GM12878 (cell line): ENCODE data around the gene ATXN1. TPM values are rescaled to one million over a fixed set of nuclear protein-coding genes. Genes with fewer than 3 reads are reported as not detected.
A peak's percentile ranks its signal among the peaks of the same experiment; 100 is the strongest.

ENCODE experiments used
- ATAC-seq: fragments of 200-7000 bp; cut with Tn5 transposase; 3 replicates; pipeline ENCODE4 v1.9.1; 2020; ENCODE audit warnings: mild to moderate bottlenecking, moderate library complexity
- BruUV-seq: library from RNA; stranded (reverse); fragments of 400-500 nt; replicated peaks from 2 replicates; lab custom pipeline; 2021; lab: Mats Ljungman, UMichigan
- CTCF ChIA-PET: fragments of 300-600 bp; sonication (Branson Sonifier 250); formaldehyde crosslinking; extraction: SDS; loops from one replicate; lab custom pipeline; 2021; ENCODE audit warnings: inconsistent platforms; lab: Yijun Ruan, JAX
- POLR2A ChIA-PET: fragments of 350-600 bp; formaldehyde crosslinking; extraction: SDS; loops from one replicate; lab custom pipeline; 2021; ENCODE audit warnings: inconsistent platforms; lab: Charles Lee
- RAD21 ChIA-PET: fragments of 300-600 bp; sonication (Branson Sonifier 250); formaldehyde crosslinking; loops from one replicate; lab custom pipeline; 2023; ENCODE audit warnings: antibody characterized with exemption; ENCODE audit not compliant: unreplicated experiment; lab: Charles Lee
- SMC1A ChIA-PET: fragments of 300-600 bp; sonication (Branson Sonifier 250); formaldehyde crosslinking; loops from one replicate; lab custom pipeline; 2023; ENCODE audit not compliant: unreplicated experiment, uncharacterized antibody; lab: Charles Lee
- DNase-seq: peaks from one replicate; pipeline ENCODE4 v3.0.0-alpha.2; 2011; ENCODE audit warnings: low read depth, low spot score
- FAIRE-seq: peaks from 3 replicates; lab custom pipeline; 2011; peaks lifted over from hg19 to GRCh38; lab: Jason Lieb, UNC
- H2AFZ ChIP-seq: 2 replicates; pipeline ENCODE4 v1.6.0; 2011; ENCODE audit warnings: low read depth, low read length, control low read depth; ENCODE audit not compliant: control insufficient read depth
- H3K27ac ChIP-seq: 2 replicates; pipeline ENCODE4 v1.5.1; 2011; ENCODE audit warnings: control low read depth; ENCODE audit not compliant: control insufficient read depth, insufficient read depth
- H3K27me3 ChIP-seq, 2 experiments: replicated peaks in 1 of 2; 2 replicates each; pipeline versions ENCODE4 v1.6.0 to v1.6.1; 2011; ENCODE audit warnings: low read length in 1 of 2; ENCODE audit not compliant: control insufficient read depth in 2 of 2, insufficient read depth in 2 of 2
- H3K36me3 ChIP-seq, 2 experiments: 2 replicates each; pipeline ENCODE4 v1.5.1; 2011; ENCODE audit warnings: low read length in 1 of 2; ENCODE audit not compliant: control insufficient read depth in 2 of 2, insufficient read depth in 2 of 2
- H3K4me1 ChIP-seq: 2 replicates; pipeline ENCODE4 v1.6.1; 2011; ENCODE audit warnings: mild to moderate bottlenecking, low read length, moderate library complexity, mixed read lengths; ENCODE audit not compliant: control insufficient read depth, insufficient read depth
- H3K4me2 ChIP-seq: 2 replicates; pipeline ENCODE4 v1.6.0; 2011; ENCODE audit warnings: control low read depth; ENCODE audit not compliant: control insufficient read depth, insufficient read depth
- H3K4me3 ChIP-seq: fragments of 200-600 bp; sonication (generic); 2 replicates; pipeline ENCODE4 v1.5.1; 2016
- H3K79me2 ChIP-seq: 2 replicates; pipeline ENCODE4 v1.6.0; 2011; ENCODE audit warnings: low read length; ENCODE audit not compliant: control insufficient read depth, insufficient read depth
- H3K9ac ChIP-seq: 2 replicates; pipeline ENCODE4 v1.8.0; 2011; ENCODE audit warnings: low read length, control low read depth, mixed read lengths; ENCODE audit not compliant: control insufficient read depth, insufficient read depth
- H3K9me3 ChIP-seq: replicated peaks from 3 replicates; pipeline ENCODE4 v1.5.1; 2011; ENCODE audit warnings: mild to moderate bottlenecking, low read length; ENCODE audit not compliant: control insufficient read depth, insufficient read depth
- H4K20me1 ChIP-seq: 2 replicates; pipeline ENCODE4 v1.6.0; 2011; ENCODE audit not compliant: control insufficient read depth, insufficient read depth
- IKZF2 ChIP-seq, 2 experiments: fragments of 450-650 bp; IDR thresholded peaks; 2 replicates each; pipeline ENCODE4 v1.6.1; 2017; ENCODE audit warnings: mild to moderate bottlenecking in 2 of 2, moderate library complexity in 2 of 2
- KLF5 ChIP-seq: fragments of 450-650 bp; IDR thresholded peaks from 2 replicates; pipeline ENCODE4 v1.6.1; 2014; ENCODE audit warnings: mild to moderate bottlenecking; ENCODE audit not compliant: partially characterized antibody
- NR2C1 ChIP-seq: fragments of 450-650 bp; IDR thresholded peaks from 2 replicates; pipeline ENCODE4 v1.6.1; 2017; ENCODE audit warnings: antibody characterized with exemption, mild to moderate bottlenecking, moderate library complexity
- POLR2A ChIP-seq: IDR thresholded peaks from 2 replicates; pipeline ENCODE4 v1.6.1; 2011; ENCODE audit warnings: low read depth, mild to moderate bottlenecking, low read length
- RAD21 ChIP-seq: IDR thresholded peaks from 2 replicates; pipeline ENCODE4 v1.6.1; 2011; ENCODE audit warnings: mild to moderate bottlenecking, low read depth, low read length, moderate library complexity; ENCODE audit not compliant: insufficient read depth
- RCOR1 ChIP-seq: conservative IDR thresholded peaks from 2 replicates; pipeline ENCODE4 v1.6.1; 2012; ENCODE audit warnings: low read depth, low read length, improper control_type of control experiment
- SMARCA5 ChIP-seq: fragments of 450-650 bp; IDR thresholded peaks from 2 replicates; pipeline ENCODE4 v1.6.1; 2017; ENCODE audit warnings: mild to moderate bottlenecking
- SP1 ChIP-seq: IDR thresholded peaks from one replicate; pipeline ENCODE4 v1.6.1; 2011; ENCODE audit warnings: low read depth, low read length
- ZNF687 ChIP-seq: fragments of 450-650 bp; IDR thresholded peaks from 2 replicates; pipeline ENCODE4 v1.6.1; 2017; ENCODE audit warnings: mild to moderate bottlenecking, moderate library complexity
- WGBS: methylation state at CpG from one replicate; pipeline ENCODE4 v1.1.6; 2016; ENCODE audit warnings: low lambda C conversion rate; ENCODE audit not compliant: insufficient replicate concordance, insufficient coverage; ENCODE audit errors: missing lambda C conversion rate; 5-methylcytosine and 5-hydroxymethylcytosine counted together
- in situ Hi-C: fragments of 300-500 bp; cut with MboI; formaldehyde crosslinking; loops from 9 replicates; pipeline ENCODE4 v1.14.3; 2018; ENCODE audit warnings: mixed read lengths
- intact Hi-C: fragments of 100-400 bp; cut with micrococcal nuclease; formaldehyde crosslinking; loops from one replicate; pipeline ENCODE4 v1.14.2; 2022; ENCODE audit not compliant: unreplicated experiment
- polyA plus RNA-seq, 11 experiments: library from polyadenylated mRNA; depleted of rRNA in 4 of 11; unstranded in 6 of 11; stranded (reverse) in 5 of 11; fragments of >200 nt; fragmentation: Nextera tagmentation in 4 of 11; fragmentation: Illumina TruSeq in 1 of 11; extraction: Ambion mirVana in 4 of 11; extraction: Trizol in 1 of 11; gene quantifications; 1 replicate in 1 of 11; 2 replicates in 10 of 11; pipeline versions ENCODE4 v1.2.1 to v1.2.3, GENCODE V29; 2011 to 2016; ENCODE audit warnings: inconsistent platforms in 2 of 11, missing spikeins in 2 of 11, low read depth in 1 of 11
- total RNA-seq, 4 experiments: library from RNA; depleted of rRNA in 3 of 4; stranded (reverse); fragments of >200 nt in 3 of 4; fragmentation: Illumina TruSeq in 1 of 4; extraction: Trizol in 1 of 4; gene quantifications; 2 replicates each; pipeline versions ENCODE4 v1.2.1 to v1.2.3, GENCODE V29; 2013 to 2021
- TF ChIP-seq, protein P1 (sequence below): IDR thresholded peaks from 2 replicates; pipeline ENCODE4 v1.6.1; 2012; ENCODE audit warnings: mild to moderate bottlenecking, low read depth, low read length
- TF ChIP-seq, protein P2 (sequence below): fragments of 150-350 bp; IDR thresholded peaks from 2 replicates; pipeline ENCODE4 v1.6.1; 2014; ENCODE audit warnings: mild to moderate bottlenecking, low read depth, low read length

ATXN1 gene
- total and polyA plus RNA-seq, 10 of the 15 experiments (the other 5 are each of a cell fraction or from before 2014, with no cell fraction given) = 12.2 to 51.2 (median 20.5) TPM

DNA sequence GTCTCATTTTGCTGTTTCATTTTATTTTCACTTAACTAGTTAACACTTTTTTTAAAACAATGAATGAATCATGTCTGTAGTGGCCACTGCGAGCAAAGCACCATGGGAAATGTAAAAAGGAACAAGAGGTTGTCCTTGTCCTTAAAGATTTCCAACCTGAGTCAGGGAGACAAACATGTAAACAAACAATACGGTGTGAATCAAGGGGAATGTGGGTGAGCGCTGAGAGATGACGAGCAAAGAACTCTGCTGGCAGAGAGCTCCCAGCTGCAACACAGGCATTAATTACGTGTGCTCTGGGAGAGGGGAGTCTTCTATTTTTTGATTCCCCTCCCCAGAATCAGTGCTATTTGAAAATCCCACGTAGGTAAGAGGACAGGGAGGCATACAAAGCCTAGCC is 84.3 kb downstream of the ATXN1 start (continued):
- TF ChIP-seq, protein P1, sequence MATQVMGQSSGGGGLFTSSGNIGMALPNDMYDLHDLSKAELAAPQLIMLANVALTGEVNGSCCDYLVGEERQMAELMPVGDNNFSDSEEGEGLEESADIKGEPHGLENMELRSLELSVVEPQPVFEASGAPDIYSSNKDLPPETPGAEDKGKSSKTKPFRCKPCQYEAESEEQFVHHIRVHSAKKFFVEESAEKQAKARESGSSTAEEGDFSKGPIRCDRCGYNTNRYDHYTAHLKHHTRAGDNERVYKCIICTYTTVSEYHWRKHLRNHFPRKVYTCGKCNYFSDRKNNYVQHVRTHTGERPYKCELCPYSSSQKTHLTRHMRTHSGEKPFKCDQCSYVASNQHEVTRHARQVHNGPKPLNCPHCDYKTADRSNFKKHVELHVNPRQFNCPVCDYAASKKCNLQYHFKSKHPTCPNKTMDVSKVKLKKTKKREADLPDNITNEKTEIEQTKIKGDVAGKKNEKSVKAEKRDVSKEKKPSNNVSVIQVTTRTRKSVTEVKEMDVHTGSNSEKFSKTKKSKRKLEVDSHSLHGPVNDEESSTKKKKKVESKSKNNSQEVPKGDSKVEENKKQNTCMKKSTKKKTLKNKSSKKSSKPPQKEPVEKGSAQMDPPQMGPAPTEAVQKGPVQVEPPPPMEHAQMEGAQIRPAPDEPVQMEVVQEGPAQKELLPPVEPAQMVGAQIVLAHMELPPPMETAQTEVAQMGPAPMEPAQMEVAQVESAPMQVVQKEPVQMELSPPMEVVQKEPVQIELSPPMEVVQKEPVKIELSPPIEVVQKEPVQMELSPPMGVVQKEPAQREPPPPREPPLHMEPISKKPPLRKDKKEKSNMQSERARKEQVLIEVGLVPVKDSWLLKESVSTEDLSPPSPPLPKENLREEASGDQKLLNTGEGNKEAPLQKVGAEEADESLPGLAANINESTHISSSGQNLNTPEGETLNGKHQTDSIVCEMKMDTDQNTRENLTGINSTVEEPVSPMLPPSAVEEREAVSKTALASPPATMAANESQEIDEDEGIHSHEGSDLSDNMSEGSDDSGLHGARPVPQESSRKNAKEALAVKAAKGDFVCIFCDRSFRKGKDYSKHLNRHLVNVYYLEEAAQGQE = no peak
- no peak for TF ChIP-seq RCOR1

GRCh38 chr6:16676376-16676775 is 84.9 kb downstream of the ATXN1 start:
- in situ Hi-C loops (no loop called here), intact Hi-C loops (no loop called here)
- no TSS peak for BruUV-seq
- no peak for DNase-seq
- no peaks in the 10 kb centered on the region for H4K20me1 ChIP-seq
- H3K27me3 ChIP-seq = no peaks in the 10 kb centered on the region
- WGBS = 35% methylated on average over 2 of the region's 2 CpGs
- H3K9me3 ChIP-seq = no peaks in the 10 kb centered on the region; the same call in 2 of the 3 replicates
- no peak overlapping the region for H3K9ac ChIP-seq
- RAD21 ChIA-PET = no interaction called here
- H2AFZ ChIP-seq = no peak overlapping the region
- H3K4me1 ChIP-seq = peaks cover 7% of the 10 kb centered on the region
- CTCF ChIA-PET = no interaction called here
- no peak overlapping the region for H3K27ac ChIP-seq
- no peaks in the 10 kb centered on the region; a peak in 1 of 4 replicates for H3K36me3 ChIP-seq
- SMC1A ChIA-PET = no interaction called here
- TF ChIP-seq KLF5 = no peak
- TF ChIP-seq ZNF687 = no peak
- no peak for TF ChIP-seq IKZF2 (IDR thresholded peaks at IDR 0.05)
- TF ChIP-seq NR2C1 = no peak
- TF ChIP-seq RAD21 = no peak
- no peak for TF ChIP-seq POLR2A
- TF ChIP-seq SMARCA5 = no peak
- TF ChIP-seq SP1 = no peak
- TF ChIP-seq, protein P2, sequence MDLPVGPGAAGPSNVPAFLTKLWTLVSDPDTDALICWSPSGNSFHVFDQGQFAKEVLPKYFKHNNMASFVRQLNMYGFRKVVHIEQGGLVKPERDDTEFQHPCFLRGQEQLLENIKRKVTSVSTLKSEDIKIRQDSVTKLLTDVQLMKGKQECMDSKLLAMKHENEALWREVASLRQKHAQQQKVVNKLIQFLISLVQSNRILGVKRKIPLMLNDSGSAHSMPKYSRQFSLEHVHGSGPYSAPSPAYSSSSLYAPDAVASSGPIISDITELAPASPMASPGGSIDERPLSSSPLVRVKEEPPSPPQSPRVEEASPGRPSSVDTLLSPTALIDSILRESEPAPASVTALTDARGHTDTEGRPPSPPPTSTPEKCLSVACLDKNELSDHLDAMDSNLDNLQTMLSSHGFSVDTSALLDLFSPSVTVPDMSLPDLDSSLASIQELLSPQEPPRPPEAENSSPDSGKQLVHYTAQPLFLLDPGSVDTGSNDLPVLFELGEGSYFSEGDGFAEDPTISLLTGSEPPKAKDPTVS = no peak
- ATAC-seq = peak; percentile 33; the same call in 1 of the 3 replicates
- FAIRE-seq = no peak
- POLR2A ChIA-PET = no interaction called here
- no peaks in the 10 kb centered on the region for H3K79me2 ChIP-seq
- no peak overlapping the region for H3K4me2 ChIP-seq
- H3K4me3 ChIP-seq = no peak overlapping the region
